GM12872 (cell line): ENCODE data around the gene EDN2.

ENCODE experiments used
- TF ChIP-seq, protein P1 (sequence below): IDR thresholded peaks from 3 replicates; pipeline ENCODE4 v1.5.1; 2011; ENCODE audit warnings: low read depth, mild to moderate bottlenecking, low read length, moderate library complexity; ENCODE audit not compliant: insufficient read depth

The EDN2 gene

DNA sequence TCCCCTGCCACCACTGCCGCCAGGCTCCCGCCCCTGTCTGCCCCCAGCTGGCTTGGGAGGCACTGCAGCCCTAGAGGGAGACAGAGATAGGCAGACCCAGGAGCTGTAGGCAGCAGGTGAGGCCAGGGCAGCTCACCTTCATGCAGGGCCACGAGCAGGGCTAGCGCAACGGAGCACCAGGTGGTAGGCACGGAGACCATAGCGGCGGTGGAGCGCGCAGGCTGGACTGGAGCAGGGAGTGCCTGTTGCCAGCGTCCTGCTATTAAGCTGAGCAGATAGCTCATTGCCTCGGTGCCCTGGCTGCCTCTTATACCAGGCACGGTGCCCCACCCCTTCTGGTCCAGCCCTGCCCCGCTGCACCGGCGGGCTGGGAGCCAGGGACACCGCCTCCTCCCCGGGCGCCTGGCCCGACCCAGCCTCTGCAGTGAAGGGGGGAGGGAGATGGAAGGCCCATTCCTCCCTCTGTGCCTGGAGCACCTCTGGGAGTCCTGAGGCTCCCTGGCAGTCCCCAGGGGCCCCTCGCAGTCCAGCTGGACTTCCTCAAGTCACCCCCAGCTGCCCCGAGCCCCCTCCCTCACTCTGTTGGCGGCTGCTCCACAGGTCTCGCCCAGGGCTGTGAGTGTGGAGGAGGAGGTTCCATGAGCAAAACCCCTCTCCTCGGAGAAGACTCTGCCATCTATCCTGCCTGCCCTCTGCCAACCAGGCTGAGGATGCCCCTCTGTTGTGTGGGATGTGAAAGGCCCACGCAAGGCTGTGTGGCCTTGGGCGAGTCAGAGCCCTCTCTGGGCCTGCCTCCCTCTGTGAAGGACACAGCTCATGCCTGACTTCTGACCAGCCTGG is at the start of gene EDN2:
Gene EDN2 (minus strand): TSS at position 282 of the 840 bp plus-strand sequence. CDS start 82 bp downstream, at position 200.
- TF ChIP-seq, protein P1, sequence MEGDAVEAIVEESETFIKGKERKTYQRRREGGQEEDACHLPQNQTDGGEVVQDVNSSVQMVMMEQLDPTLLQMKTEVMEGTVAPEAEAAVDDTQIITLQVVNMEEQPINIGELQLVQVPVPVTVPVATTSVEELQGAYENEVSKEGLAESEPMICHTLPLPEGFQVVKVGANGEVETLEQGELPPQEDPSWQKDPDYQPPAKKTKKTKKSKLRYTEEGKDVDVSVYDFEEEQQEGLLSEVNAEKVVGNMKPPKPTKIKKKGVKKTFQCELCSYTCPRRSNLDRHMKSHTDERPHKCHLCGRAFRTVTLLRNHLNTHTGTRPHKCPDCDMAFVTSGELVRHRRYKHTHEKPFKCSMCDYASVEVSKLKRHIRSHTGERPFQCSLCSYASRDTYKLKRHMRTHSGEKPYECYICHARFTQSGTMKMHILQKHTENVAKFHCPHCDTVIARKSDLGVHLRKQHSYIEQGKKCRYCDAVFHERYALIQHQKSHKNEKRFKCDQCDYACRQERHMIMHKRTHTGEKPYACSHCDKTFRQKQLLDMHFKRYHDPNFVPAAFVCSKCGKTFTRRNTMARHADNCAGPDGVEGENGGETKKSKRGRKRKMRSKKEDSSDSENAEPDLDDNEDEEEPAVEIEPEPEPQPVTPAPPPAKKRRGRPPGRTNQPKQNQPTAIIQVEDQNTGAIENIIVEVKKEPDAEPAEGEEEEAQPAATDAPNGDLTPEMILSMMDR: peak; percentile 56

DNA sequence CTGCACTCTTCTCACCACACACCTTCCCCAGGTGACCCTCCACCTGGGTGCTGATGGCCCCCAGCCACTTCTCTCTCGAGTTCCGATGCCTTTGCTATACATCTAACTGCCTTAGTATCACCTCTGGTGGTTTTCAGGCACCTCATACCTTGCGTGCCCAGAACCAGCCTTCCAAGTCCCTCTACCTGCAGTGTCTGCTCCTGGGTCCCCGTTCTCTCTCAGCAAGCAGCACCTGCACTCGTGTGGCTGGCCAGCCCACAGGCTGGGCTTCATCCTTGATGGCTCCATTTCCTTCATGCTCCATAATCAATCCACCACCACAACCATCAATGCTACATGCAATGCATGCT is 49.2 kb upstream of the EDN2 start:
- TF ChIP-seq, protein P1: no peak

DNA sequence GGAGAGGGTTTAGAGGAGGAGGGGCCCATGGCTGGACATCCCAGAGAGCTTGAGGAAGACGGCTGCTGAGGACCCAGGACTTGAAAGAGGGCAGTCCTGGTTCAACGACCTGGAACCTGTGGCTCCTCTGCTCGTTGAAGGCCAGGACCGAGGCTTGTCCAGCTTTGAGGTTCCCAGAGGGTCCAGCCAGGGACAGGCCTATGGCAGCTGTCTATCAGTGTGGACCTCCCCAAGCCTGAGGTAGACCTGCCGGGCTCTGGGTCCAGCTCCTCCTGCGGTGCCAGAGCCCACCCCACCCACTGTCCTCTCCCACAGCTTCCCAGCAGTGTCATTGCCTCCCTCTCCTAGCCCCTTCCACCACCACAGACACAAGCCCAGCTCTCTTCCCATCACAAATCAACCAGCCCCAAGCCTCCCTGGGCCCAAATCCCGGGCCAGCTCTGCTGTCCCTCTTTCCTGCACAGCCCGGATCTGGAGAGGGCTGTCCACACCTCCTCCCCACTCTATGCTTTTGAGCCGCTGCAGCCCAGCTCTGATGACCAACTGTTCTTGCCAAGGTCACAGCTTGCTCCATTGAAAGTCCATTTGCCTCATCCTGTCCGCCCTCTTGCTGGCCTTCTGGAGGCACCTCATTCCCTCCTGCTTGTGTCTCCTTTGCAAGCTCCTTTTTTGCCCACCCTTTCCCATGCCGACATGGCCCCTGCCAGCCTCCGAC is 48.7 kb upstream of the EDN2 start:
- TF ChIP-seq, protein P1: no peak

DNA sequence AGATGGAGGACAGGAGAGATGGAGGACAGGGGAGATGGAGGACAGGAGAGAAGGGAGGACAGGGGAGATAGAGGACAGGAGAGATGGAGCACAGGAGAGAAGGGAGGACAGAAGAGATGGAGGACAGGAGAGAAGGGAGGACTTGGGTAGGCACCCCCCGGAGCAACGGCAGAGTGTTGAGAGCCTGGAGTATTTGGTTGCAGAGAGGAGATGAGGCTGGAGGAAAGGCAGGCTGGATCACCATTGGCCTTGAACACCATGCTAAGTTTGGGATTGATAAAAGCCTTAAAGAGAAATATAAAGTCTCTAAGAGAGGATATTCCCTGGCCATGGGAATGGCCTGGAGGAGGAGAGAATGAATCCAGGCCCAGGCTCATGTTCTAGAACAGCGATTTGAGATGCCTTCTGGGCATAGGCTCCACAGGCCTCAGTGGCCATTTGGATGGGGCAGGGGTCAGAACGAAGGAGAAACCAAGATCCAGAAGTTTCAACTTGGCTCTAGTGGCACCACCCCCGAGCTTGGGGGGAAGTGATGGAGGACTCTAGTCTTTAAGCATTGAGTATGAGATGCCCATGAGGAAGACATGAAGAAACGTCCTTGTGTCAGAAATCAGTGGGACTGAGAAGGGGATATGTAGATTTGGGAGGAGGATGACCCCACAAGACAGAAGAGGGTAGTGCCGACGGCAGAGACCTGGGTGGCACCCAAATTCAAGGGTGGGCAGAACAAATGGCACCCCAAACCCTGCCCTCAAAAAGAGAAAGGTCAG is 47.9 kb upstream of the EDN2 start:
- TF ChIP-seq, protein P1: no peak

DNA sequence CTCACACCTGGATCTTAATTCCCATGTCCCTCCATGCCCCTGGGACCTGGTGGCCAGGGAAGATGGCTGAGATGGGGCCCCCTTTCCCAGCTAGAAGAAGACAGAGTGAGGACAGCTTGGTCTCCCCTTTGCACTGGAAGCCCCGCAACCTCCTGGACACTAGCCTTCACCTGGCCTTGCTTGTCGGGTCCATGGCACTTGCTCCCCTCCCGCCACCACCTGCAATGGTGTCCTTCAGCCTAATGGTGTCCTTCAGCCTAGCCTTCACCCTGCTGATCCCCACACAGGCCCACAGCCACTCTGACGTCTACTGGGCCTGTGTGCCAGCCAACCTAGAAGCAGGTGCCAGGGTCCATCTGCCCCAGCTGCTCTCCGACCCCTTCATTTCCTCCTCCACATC is 45.9 kb upstream of the EDN2 start:
- TF ChIP-seq, protein P1: no peak

DNA sequence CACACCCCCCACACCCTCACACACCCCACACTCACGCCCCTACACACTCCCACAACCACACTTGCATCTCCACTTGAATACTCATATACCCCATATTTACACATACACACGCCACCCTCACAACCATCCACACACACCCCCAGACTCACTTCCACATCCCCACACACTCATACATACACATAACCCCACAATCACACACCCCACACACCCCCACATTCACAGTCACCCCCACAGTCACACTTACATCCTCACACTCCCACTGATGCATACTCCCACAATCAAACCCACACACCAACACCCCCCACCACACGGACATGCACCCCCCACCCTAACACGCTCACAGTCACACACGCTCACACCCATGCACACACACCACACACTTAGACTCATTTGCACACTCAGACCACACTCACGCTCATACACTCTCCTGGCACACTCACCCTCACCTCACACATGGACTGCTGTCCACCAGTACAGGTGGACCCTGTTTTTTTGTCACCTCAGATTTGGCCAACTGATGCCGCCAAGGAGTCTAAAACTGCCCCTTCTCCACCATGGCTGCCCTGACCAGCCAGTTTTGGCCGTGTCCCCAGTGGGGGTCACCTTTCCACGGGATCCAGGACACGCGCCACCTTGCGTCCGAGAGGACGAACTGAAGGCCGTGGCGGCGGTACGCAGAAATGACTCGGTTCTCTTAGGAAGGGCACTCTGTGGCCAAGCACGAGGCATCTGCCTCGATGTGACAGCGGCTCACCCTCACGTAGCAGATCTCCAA is 45.3 kb upstream of the EDN2 start:
- TF ChIP-seq, protein P1: no peak
